Heart right ventricle (tissue), 16 donors: ENCODE data around the gene TCIRG1. TPM values are rescaled to one million over a fixed set of nuclear protein-coding genes. Genes with fewer than 3 reads are reported as not detected.

ENCODE experiments used
- ATAC-seq, 8 donors: fragments of 200-7000 bp; cut with Tn5 transposase; one replicate each; pipeline ENCODE4 v1.9.1; 2020; ENCODE audit warnings: mild to moderate bottlenecking in 8 of 8, moderate library complexity in 8 of 8, moderate number of reproducible peaks in 1 of 8
- DNase-seq, 2 donors: peaks; one replicate each; pipeline ENCODE4 v3.0.0-alpha.2; 2020
- H3K27ac ChIP-seq, 10 donors: fragments of 200-600 bp; sonication (generic) in 2 of 10; one replicate each; pipeline versions ENCODE4 v1.5.0 to v1.8.0; 2020 to 2022; ENCODE audit warnings: mild to moderate bottlenecking in 3 of 10
- H3K27me3 ChIP-seq, 7 donors: fragments of 200-600 bp; one replicate each; pipeline ENCODE4 v1.8.0; 2021 to 2022; ENCODE audit warnings: mild to moderate bottlenecking in 2 of 7
- H3K36me3 ChIP-seq, 9 donors: fragments of 200-600 bp; sonication (generic) in 1 of 9; one replicate each; pipeline versions ENCODE4 v1.5.0 to v1.8.0; 2020 to 2022; ENCODE audit warnings: mild to moderate bottlenecking in 2 of 9
- H3K4me1 ChIP-seq, 9 donors: fragments of 200-600 bp; sonication (generic) in 1 of 9; one replicate each; pipeline versions ENCODE4 v1.5.0 to v1.8.0; 2020 to 2022; ENCODE audit warnings: mild to moderate bottlenecking in 4 of 9
- H3K4me3 ChIP-seq, 10 donors: fragments of 200-600 bp; sonication (generic) in 2 of 10; one replicate each; pipeline versions ENCODE4 v1.5.0 to v1.8.0; 2020 to 2022; ENCODE audit warnings: mild to moderate bottlenecking in 7 of 10, moderate library complexity in 2 of 10
- H3K9me3 ChIP-seq, 11 donors: fragments of 200-600 bp in 10 of 11; sonication (generic) in 2 of 11; one replicate each; pipeline versions ENCODE4 v1.5.0 to v1.8.0; 2013 to 2022; ENCODE audit warnings: mild to moderate bottlenecking in 2 of 11, control low read depth in 1 of 11, moderate library complexity in 1 of 11
- CTCF ChIP-seq, 9 donors: fragments of 200-600 bp; sonication (generic) in 2 of 9; IDR thresholded peaks; one replicate each; pipeline versions ENCODE4 v1.5.0 to v1.8.0; 2021 to 2022; ENCODE audit warnings: antibody characterized with exemption in 9 of 9, mild to moderate bottlenecking in 5 of 9, moderate library complexity in 1 of 9
- WGBS, 2 donors: extraction: QIAGEN DNeasy Blood & Tissue Kit; methylation state at CpG; one replicate each; pipeline ENCODE4 v1.1.7; 2013; ENCODE audit warnings: inconsistent platforms in 1 of 2; 5-methylcytosine and 5-hydroxymethylcytosine counted together
- intact Hi-C, 10 donors: fragments of 100-400 bp; cut with DNase I; formaldehyde crosslinking; loops; one replicate each; pipeline versions ENCODE4 v1.11.1 to v1.14.2; 2022
- polyA plus RNA-seq, 2 donors: library from polyadenylated mRNA; stranded (reverse); fragments of 200-250 nt; gene quantifications; one replicate each; pipeline ENCODE4 v1.2.3, GENCODE V29; 2013
- total RNA-seq, 10 donors: library from RNA; stranded (reverse); fragmentation: NEBNext Ultra II Directional in 3 of 10; extraction: Animal tissue kit (Norgen Biotek cat#: 25700) in 3 of 10; gene quantifications; one replicate each; pipeline versions ENCODE4 v1.2.1 to v1.2.4, GENCODE V29; 2021 to 2023
- donor health status: Arrhythmogenic right ventricular cardiomyopathy.
- donor health status: ischemic (EF 13 %, LVEDD 7.1; RV severe dilation, severe dysfunction).
- donor health status: healthy with polysubstance abuse.
- donor health status: DM: no; HTN: yes; CAD: no.
- donor health status: DM: no; HTN: no; CAD: no.
- donor health status: ischemic (EF 25% LVEDD 6.9; RV normal size, moderate dysfunction).
- donor health status: ischemic (EF 25% LVEDD 5.7; RV mildly dilated, moderate dysfunction).
- donor health status: healthy.
- donor health status: DM: yes; HTN: yes; CAD: no.
- donor health status: Ischemic cardiomyopathy.
- donor health status: ischemic (EF 35%, LVEDD 5.7; RV mildly dilated, moderate dysfunction).
- donor health status: nonischemic (EF 11% LVEDD 7.7; RV severe dilation, severe dysfunction).
- donor health status: DM: yes; HTN: yes; CAD: no.
- donor health status: PGD.
- donor health status: ischemic (EF 29% LVEDD 5.4; RV normal size, mild dysfunction).
- donor health status: nonischemic (EF 23%, LVEDD 6.1; RV moderate dilation, normal function).

Gene TCIRG1
- total and polyA plus RNA-seq, 12 donors, result 7.9 to 91.4 (median 15.1) TPM

- H3K27me3 ChIP-seq, result no peaks in the 10 kb centered on the region
- no peaks in the 10 kb centered on the region for H3K9me3 ChIP-seq
- no peak for TF ChIP-seq CTCF (IDR thresholded peaks at IDR 0.05)
- no peak for ATAC-seq
- H3K36me3 ChIP-seq, result peaks cover 0 to 44% (median 0%) of the 10 kb centered on the region in 9 donors
- WGBS, 2 donors, result 77% methylated on average over 9 of the region's 9 CpGs
- peak overlapping the region in 8 of 10 donors; percentile 88 to 97 (median 92) for H3K27ac ChIP-seq
- DNase-seq, result no peak
- peak overlapping the region in 5 of 10 donors; percentile 54 to 96 (median 77) for H3K4me3 ChIP-seq
- H3K4me1 ChIP-seq, result peaks cover 24 to 63% (median 48%) of the 10 kb centered on the region in 9 donors
- intact Hi-C loops, result loop anchor here in 3 of 10 donors (5.0 to 10.0 kb wide), 4 partner anchors 90 to 183 kb away; partner anchors contain the start of genes CHKA (in 2 of the 3) and KMT5B (in 1 of the 3)
Observed at GRCh38 chr11:68032003-68032402, 6.8 kb upstream of the TCIRG1 start.

GRCh38 chr11:68032997-68033707 lies 5.7 kb upstream of the TCIRG1 start:
- H3K4me1 ChIP-seq, result peaks cover 35 to 74% (median 60%) of the 10 kb centered on the region in 9 donors
- intact Hi-C loops, result loop anchor here in 3 of 10 donors (5.0 to 10.0 kb wide), 4 partner anchors 89 to 182 kb away; partner anchors contain the start of genes CHKA (in 2 of the 3) and KMT5B (in 1 of the 3)
- 84 to 86% methylated on average over 27 to 29 of the region's 29 CpGs for WGBS, 2 donors

GRCh38 chr11:68033708-68034045 lies 5.1 kb upstream of the TCIRG1 start:
- Histone ChIP-seq H3K4me3 (no peak overlapping the region), H3K4me1 (peaks cover 37 to 79% (median 65%) of the 10 kb centered on the region in 9 donors), H3K27ac (peak overlapping the region; percentile 48 to 97 (median 74)), H3K36me3 (peaks cover 0 to 44% (median 0%) of the 10 kb centered on the region in 9 donors), H3K27me3 (no peaks in the 10 kb centered on the region), H3K9me3 (no peaks in the 10 kb centered on the region)
- intact Hi-C loops, result loop anchor here in 3 of 10 donors (5.0 to 10.0 kb wide), 4 partner anchors 89 to 181 kb away; partner anchors contain the start of genes CHKA (in 2 of the 3) and KMT5B (in 1 of the 3)
- DNase-seq (peak; percentile 64 to 71), ATAC-seq (peak; percentile 2 to 64 (median 24))
- WGBS, 2 donors, result 51 to 59% methylated on average over 12 of the region's 12 CpGs
- no peak for TF ChIP-seq CTCF (IDR thresholded peaks at IDR 0.05)

More at GRCh38 chr11:68032997-68033707, 5.7 kb upstream of the TCIRG1 start:
- H3K4me3 ChIP-seq, result no peak overlapping the region
- H3K27me3 ChIP-seq, result no peaks in the 10 kb centered on the region
- ATAC-seq, result peak in 1 of 8 donors; percentile 3
- H3K36me3 ChIP-seq, result peaks cover 0 to 44% (median 0%) of the 10 kb centered on the region in 9 donors
- no peak for TF ChIP-seq CTCF (IDR thresholded peaks at IDR 0.05)
- H3K27ac ChIP-seq, result peak overlapping the region; percentile 48 to 97 (median 74)
- DNase-seq, result no peak
- no peaks in the 10 kb centered on the region for H3K9me3 ChIP-seq

GRCh38 chr11:68035266-68035876 lies 3.5 kb upstream of the TCIRG1 start:
- Histone ChIP-seq H3K27ac (peak overlapping the region in 2 of 10 donors; percentile 12 to 23), H3K4me1 (peaks cover 37 to 85% (median 62%) of the 10 kb centered on the region in 9 donors), H3K36me3 (peaks cover 0 to 44% (median 0%) of the 10 kb centered on the region in 9 donors), H3K27me3 (no peaks in the 10 kb centered on the region), H3K9me3 (no peaks in the 10 kb centered on the region), H3K4me3 (no peak overlapping the region)
- intact Hi-C loops, result loop anchor here in 3 of 10 donors (5.0 to 10.0 kb wide), 6 partner anchors 33 to 179 kb away; partner anchors contain the start of genes CHKA (in 2 of the 3), KMT5B (in 2 of the 3) and UNC93B1 (in 1 of the 3)
- 88 to 89% methylated on average over 13 of the region's 13 CpGs for WGBS, 2 donors
- TF ChIP-seq CTCF (IDR thresholded peaks at IDR 0.05), result no peak
- DNase-seq (peak in 1 of 2 donors; percentile 8), ATAC-seq (no peak)
